Heart left ventricle (tissue), 16 donors: Measurements from ENCODE around the gene MICAL3. TPM values are rescaled to one million over a fixed set of nuclear protein-coding genes. Genes with fewer than 3 reads are reported as not detected.
A peak's percentile ranks its signal among the peaks of the same experiment; 100 is the strongest.

Experiments used
- ATAC-seq, 4 donors: fragments of 200-7000 bp; cut with Tn5 transposase; one replicate each; pipeline ENCODE4 v1.9.1; 2020 to 2022; ENCODE audit warnings: moderate library complexity in 4 of 4, mild to moderate bottlenecking in 3 of 4, moderate number of reproducible peaks in 1 of 4
- DNase-seq, 5 donors: peaks; one replicate each; pipeline ENCODE4 v3.0.0-alpha.2; 2020
- H3K27ac ChIP-seq, 12 donors: fragments of 200-600 bp; sonication (generic) in 4 of 12; one replicate each; pipeline versions ENCODE4 v1.5.0 to v1.8.0; 2016 to 2022; ENCODE audit warnings: mild to moderate bottlenecking in 2 of 12
- H3K27me3 ChIP-seq, 9 donors: fragments of 200-600 bp; sonication (generic) in 2 of 9; one replicate each; pipeline versions ENCODE4 v1.5.1 to v1.8.0; 2016 to 2022; ENCODE audit warnings: mild to moderate bottlenecking in 3 of 9
- H3K36me3 ChIP-seq, 9 donors: fragments of 200-600 bp; sonication (generic) in 2 of 9; one replicate each; pipeline versions ENCODE4 v1.5.0 to v1.8.0; 2018 to 2022; ENCODE audit warnings: mild to moderate bottlenecking in 2 of 9
- H3K4me1 ChIP-seq, 12 donors: fragments of 200-600 bp; sonication (generic) in 4 of 12; one replicate each; pipeline versions ENCODE4 v1.5.0 to v1.8.0; 2016 to 2022; ENCODE audit warnings: mild to moderate bottlenecking in 3 of 12
- H3K4me3 ChIP-seq, 12 donors: fragments of 200-600 bp; sonication (generic) in 4 of 12; one replicate each; pipeline versions ENCODE4 v1.5.0 to v1.8.0; 2017 to 2022; ENCODE audit warnings: mild to moderate bottlenecking in 9 of 12, moderate library complexity in 4 of 12
- H3K9me3 ChIP-seq, 12 donors: fragments of 200-600 bp; sonication (generic) in 4 of 12; one replicate each; pipeline versions ENCODE4 v1.5.0 to v1.8.0; 2016 to 2022; ENCODE audit warnings: mild to moderate bottlenecking in 1 of 12
- POLR2A ChIP-seq, 2 donors: fragments of 450-650 bp; IDR thresholded peaks; one replicate each; pipeline ENCODE4 v1.6.1; 2017; ENCODE audit warnings: antibody characterized with exemption in 2 of 2, mild to moderate bottlenecking in 2 of 2, moderate library complexity in 2 of 2
- WGBS, 4 donors: extraction: QIAGEN DNeasy Blood & Tissue Kit in 2 of 4; methylation state at CpG; one replicate each; pipeline versions ENCODE4 v1.1.5 to v1.1.7; 2013 to 2018; 5-methylcytosine and 5-hydroxymethylcytosine counted together
- intact Hi-C, 10 donors: fragments of 100-400 bp; cut with DNase I; formaldehyde crosslinking; loops; one replicate each; pipeline versions ENCODE4 v1.11.1 to v1.14.2; 2022
- polyA plus RNA-seq, 2 donors: library from polyadenylated mRNA; stranded (reverse); fragments of 200-250 nt; gene quantifications; one replicate each; pipeline ENCODE4 v1.2.3, GENCODE V29; 2013
- total RNA-seq, 9 donors: library from RNA; depleted of rRNA in 2 of 9; stranded (reverse); fragments of >200 nt in 2 of 9; fragmentation: NEBNext Ultra II Directional in 3 of 9; extraction: Animal tissue kit (Norgen Biotek cat#: 25700) in 3 of 9; gene quantifications; one replicate each; pipeline versions ENCODE4 v1.1.0 to v1.2.4, GENCODE V29; 2016 to 2023
- TF ChIP-seq, protein P1 (sequence below), 12 donors: fragments of 200-600 bp; sonication (generic) in 4 of 12; IDR thresholded peaks; one replicate each; pipeline versions ENCODE4 v1.5.0 to v1.8.0; 2018 to 2022; ENCODE audit warnings: antibody characterized with exemption in 12 of 12, mild to moderate bottlenecking in 5 of 12
- donor health status: ischemic (EF 13 %, LVEDD 7.1; RV severe dilation, severe dysfunction).
- donor health status: healthy with polysubstance abuse.
- donor health status: DM: no; HTN: yes; CAD: no.
- donor health status: DM: no; HTN: no; CAD: no.
- donor health status: ischemic (EF 25% LVEDD 6.9; RV normal size, moderate dysfunction).
- donor health status: ischemic (EF 25% LVEDD 5.7; RV mildly dilated, moderate dysfunction).
- donor health status: healthy.
- donor health status: DM: yes; HTN: yes; CAD: no.
- donor health status: ischemic (EF 35%, LVEDD 5.7; RV mildly dilated, moderate dysfunction).
- donor health status: nonischemic (EF 11% LVEDD 7.7; RV severe dilation, severe dysfunction).
- donor health status: DM: yes; HTN: yes; CAD: no.
- donor health status: PGD.
- donor health status: ischemic (EF 29% LVEDD 5.4; RV normal size, mild dysfunction).
- donor health status: nonischemic (EF 23%, LVEDD 6.1; RV moderate dilation, normal function).

Gene MICAL3
- total and polyA plus RNA-seq, 11 donors = 41.3 to 125 (median 83.3) TPM

DNA sequence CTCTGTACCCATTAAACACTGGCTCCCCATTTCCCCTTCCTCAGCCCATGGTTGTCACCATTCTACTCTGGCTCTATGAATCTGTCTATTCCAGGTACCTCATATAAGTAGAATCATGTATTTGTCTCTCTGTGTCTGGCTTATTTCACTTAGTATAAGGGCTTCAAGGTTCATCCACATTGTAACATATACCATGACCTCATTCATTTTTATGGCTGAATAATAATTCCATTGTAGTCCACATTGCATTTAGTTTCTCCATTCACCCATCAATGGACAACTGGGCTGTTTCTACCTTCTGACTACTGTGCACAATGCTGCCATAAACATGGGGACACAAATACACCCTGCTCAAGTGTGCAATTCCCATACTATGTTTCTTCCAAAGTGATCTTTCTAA, 97.3 kb downstream of the MICAL3 start:
- Histone ChIP-seq H3K27me3 (no peaks in the 10 kb centered on the region), H3K4me1 (peaks cover 4 to 72% (median 55%) of the 10 kb centered on the region in 12 donors), H3K36me3 (no peaks in the 10 kb centered on the region), H3K4me3 (no peak overlapping the region), H3K27ac (peak overlapping the region in 1 of 12 donors; percentile 31), H3K9me3 (no peaks in the 10 kb centered on the region)
- DNase-seq (no peak), ATAC-seq (no peak)
- intact Hi-C loops = no loop called here
- TF ChIP-seq, protein P1, sequence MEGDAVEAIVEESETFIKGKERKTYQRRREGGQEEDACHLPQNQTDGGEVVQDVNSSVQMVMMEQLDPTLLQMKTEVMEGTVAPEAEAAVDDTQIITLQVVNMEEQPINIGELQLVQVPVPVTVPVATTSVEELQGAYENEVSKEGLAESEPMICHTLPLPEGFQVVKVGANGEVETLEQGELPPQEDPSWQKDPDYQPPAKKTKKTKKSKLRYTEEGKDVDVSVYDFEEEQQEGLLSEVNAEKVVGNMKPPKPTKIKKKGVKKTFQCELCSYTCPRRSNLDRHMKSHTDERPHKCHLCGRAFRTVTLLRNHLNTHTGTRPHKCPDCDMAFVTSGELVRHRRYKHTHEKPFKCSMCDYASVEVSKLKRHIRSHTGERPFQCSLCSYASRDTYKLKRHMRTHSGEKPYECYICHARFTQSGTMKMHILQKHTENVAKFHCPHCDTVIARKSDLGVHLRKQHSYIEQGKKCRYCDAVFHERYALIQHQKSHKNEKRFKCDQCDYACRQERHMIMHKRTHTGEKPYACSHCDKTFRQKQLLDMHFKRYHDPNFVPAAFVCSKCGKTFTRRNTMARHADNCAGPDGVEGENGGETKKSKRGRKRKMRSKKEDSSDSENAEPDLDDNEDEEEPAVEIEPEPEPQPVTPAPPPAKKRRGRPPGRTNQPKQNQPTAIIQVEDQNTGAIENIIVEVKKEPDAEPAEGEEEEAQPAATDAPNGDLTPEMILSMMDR (IDR thresholded peaks at IDR 0.05) = no peak
- TF ChIP-seq POLR2A (IDR thresholded peaks at IDR 0.05) = no peak

DNA sequence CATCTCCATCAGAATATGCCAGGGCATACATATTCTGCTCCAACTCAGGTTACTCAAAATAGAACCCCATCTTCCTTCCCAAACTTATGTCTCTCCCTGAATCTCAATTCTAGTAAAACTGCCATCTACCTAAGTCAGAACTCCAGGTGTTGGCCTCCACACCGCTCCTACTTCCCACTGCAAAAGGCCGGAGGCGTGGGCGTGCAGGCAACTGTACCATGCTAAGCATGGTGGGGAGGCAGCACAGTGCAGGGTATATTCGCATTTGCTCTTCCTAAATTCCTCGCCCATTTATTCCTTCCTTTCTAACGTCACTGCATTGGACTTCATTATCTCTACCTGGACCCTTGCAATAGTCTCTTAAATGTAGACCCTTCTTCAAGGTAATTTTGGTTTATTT, 97.8 kb downstream of the MICAL3 start:
- intact Hi-C loops = no loop called here
- DNase-seq = no peak
- Histone ChIP-seq H3K9me3 (no peaks in the 10 kb centered on the region), H3K4me3 (no peak overlapping the region), H3K36me3 (no peaks in the 10 kb centered on the region), H3K27ac (no peak overlapping the region), H3K4me1 (peaks cover 4 to 72% (median 53%) of the 10 kb centered on the region in 12 donors), H3K27me3 (no peaks in the 10 kb centered on the region)
- 94 to 95% (median 95%) methylated on average over 7 of the region's 7 CpGs for WGBS, 4 donors
- TF ChIP-seq, protein P1 (IDR thresholded peaks at IDR 0.05) = no peak
- no peak for TF ChIP-seq POLR2A (IDR thresholded peaks at IDR 0.05)
- ATAC-seq = no peak

DNA sequence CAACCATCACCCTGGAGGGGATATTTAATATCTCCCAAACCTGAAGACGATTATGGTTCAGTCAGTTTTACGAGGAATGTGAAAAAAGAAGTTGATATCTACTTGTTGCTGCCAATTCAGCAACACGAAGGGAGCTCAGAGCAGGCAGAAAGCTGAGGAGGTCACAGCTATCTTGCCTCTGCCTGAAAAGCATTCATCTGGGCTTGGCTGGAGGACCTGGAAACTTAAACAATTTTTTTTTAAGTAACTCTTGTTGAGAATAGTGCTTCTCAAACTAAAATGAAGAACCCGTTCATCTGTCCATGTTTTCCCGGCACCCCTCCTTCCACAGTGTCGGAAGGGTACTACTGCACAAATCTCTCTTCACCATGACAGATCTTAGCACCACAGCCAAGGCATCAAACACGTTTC, 98.9 kb downstream of the MICAL3 start:
- no peak for TF ChIP-seq POLR2A (IDR thresholded peaks at IDR 0.05)
- TF ChIP-seq, protein P1 (IDR thresholded peaks at IDR 0.05) = no peak
- intact Hi-C loops = no loop called here
- H3K36me3 ChIP-seq = no peaks in the 10 kb centered on the region
- 47 to 57% (median 54%) methylated on average over 7 of the region's 7 CpGs for WGBS, 4 donors
- H3K27ac ChIP-seq = peak overlapping the region in 9 of 12 donors; percentile 45 to 96 (median 88)
- no peaks in the 10 kb centered on the region for H3K9me3 ChIP-seq
- ATAC-seq = no peak
- no peak overlapping the region for H3K4me3 ChIP-seq
- DNase-seq = no peak
- no peaks in the 10 kb centered on the region for H3K27me3 ChIP-seq
- H3K4me1 ChIP-seq = peaks cover 4 to 72% (median 51%) of the 10 kb centered on the region in 12 donors

DNA sequence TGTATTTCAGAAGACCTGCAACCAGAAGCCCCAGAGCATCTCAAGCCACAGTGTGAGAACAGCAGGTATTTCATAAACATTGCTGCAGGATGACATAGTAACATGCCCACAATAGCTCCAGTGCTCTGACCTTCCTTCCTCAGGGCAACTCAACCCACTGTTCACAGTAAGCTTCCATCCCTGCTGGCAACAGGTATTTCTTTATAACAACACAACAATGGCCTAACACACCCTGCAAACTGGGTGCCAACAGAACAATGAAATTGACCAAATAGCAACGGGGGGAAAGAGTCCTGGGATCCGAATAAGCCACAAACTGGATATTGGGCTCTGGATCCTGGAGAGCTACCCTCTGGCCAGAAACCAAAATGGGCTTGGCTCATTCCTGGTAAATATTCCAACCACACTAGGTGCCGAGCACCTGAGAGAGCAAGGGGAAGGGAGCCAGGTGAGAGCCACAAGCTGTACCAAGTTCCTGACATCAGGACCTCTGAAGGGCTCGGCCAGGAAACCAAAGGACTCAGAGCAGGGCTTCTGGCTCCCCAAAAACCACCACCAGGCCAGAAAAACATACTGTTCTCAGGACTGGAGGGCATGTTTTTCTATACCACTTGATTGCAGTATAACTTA, 99.5 kb downstream of the MICAL3 start:
- 50 to 61% (median 57%) methylated on average over 4 of the region's 4 CpGs for WGBS, 4 donors
- H3K4me1 ChIP-seq = peaks cover 4 to 74% (median 55%) of the 10 kb centered on the region in 12 donors
- DNase-seq = no peak
- no peaks in the 10 kb centered on the region for H3K9me3 ChIP-seq
- H3K27ac ChIP-seq = peak overlapping the region in 10 of 12 donors; percentile 15 to 96 (median 88)
- H3K27me3 ChIP-seq = no peaks in the 10 kb centered on the region
- TF ChIP-seq, protein P1 (IDR thresholded peaks at IDR 0.05) = no peak
- TF ChIP-seq POLR2A (IDR thresholded peaks at IDR 0.05) = no peak
- H3K36me3 ChIP-seq = no peaks in the 10 kb centered on the region
- ATAC-seq = peak in 1 of 4 donors; percentile 38
- no peak overlapping the region for H3K4me3 ChIP-seq
- intact Hi-C loops = no loop called here
